Measurements from ENCODE around the gene ARHGAP15. TPM values are rescaled to one million over a fixed set of nuclear protein-coding genes. Genes with fewer than 3 reads are reported as not detected.

ARHGAP15 gene
- total RNA-seq, 1 donor from 2014 or later, result not detected

DNA sequence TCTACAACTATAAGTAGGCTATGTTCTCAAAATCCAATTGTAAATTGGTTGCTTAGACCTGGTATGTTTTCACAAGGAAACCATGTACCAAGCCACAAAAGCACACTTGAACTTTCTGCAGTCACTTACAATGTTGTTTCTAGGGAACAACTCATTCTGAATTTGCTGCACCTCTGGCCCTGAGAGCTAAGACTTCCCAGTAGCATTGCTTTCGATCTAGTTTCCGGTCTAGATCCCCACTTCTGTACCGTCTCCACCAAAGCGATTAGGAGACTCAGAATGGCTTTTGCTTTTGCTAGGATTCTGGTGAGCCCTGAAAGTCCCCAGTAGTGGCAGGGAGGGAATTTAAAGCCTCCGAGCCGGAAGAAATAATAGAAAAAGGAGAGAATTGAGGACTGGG is 313.0 kb downstream of the ARHGAP15 start:
- TF ChIP-seq, protein P1, sequence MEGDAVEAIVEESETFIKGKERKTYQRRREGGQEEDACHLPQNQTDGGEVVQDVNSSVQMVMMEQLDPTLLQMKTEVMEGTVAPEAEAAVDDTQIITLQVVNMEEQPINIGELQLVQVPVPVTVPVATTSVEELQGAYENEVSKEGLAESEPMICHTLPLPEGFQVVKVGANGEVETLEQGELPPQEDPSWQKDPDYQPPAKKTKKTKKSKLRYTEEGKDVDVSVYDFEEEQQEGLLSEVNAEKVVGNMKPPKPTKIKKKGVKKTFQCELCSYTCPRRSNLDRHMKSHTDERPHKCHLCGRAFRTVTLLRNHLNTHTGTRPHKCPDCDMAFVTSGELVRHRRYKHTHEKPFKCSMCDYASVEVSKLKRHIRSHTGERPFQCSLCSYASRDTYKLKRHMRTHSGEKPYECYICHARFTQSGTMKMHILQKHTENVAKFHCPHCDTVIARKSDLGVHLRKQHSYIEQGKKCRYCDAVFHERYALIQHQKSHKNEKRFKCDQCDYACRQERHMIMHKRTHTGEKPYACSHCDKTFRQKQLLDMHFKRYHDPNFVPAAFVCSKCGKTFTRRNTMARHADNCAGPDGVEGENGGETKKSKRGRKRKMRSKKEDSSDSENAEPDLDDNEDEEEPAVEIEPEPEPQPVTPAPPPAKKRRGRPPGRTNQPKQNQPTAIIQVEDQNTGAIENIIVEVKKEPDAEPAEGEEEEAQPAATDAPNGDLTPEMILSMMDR (IDR thresholded peaks at IDR 0.05; ENCODE audit: insufficient read depth, low read length, poor library complexity, severe bottlenecking), result no peak
- DNase-seq (ENCODE audit: low read depth), result no peak
- Histone ChIP-seq H3K27me3 (ENCODE audit: control insufficient read depth, insufficient read depth, low read length) (no peaks in the 10 kb centered on the region), H3K36me3 (ENCODE audit: control insufficient read depth, insufficient read depth, low read length) (no peaks in the 10 kb centered on the region), H3K4me3 (ENCODE audit: low read depth, low read length) (no peak overlapping the region)

GRCh38 chr2:143451642-143452281 is 322.5 kb downstream of the ARHGAP15 start:
- peak; percentile 21 for DNase-seq (ENCODE audit: low read depth)
- TF ChIP-seq, protein P1 (IDR thresholded peaks at IDR 0.05; ENCODE audit: insufficient read depth, low read length, poor library complexity, severe bottlenecking), result no peak
- H3K4me3 ChIP-seq (ENCODE audit: low read depth, low read length), result no peak overlapping the region
- no peaks in the 10 kb centered on the region for H3K36me3 ChIP-seq (ENCODE audit: control insufficient read depth, insufficient read depth, low read length)
- H3K27me3 ChIP-seq (ENCODE audit: control insufficient read depth, insufficient read depth, low read length), result no peaks in the 10 kb centered on the region

GRCh38 chr2:143452817-143453451 is 323.7 kb downstream of the ARHGAP15 start:
- Histone ChIP-seq H3K36me3 (ENCODE audit: control insufficient read depth, insufficient read depth, low read length) (no peaks in the 10 kb centered on the region), H3K4me3 (ENCODE audit: low read depth, low read length) (no peak overlapping the region), H3K27me3 (ENCODE audit: control insufficient read depth, insufficient read depth, low read length) (no peaks in the 10 kb centered on the region)
- DNase-seq (ENCODE audit: low read depth), result no peak
- TF ChIP-seq, protein P1 (IDR thresholded peaks at IDR 0.05; ENCODE audit: insufficient read depth, low read length, poor library complexity, severe bottlenecking), result no peak

GRCh38 chr2:143453981-143454511 is 324.8 kb downstream of the ARHGAP15 start:
- Histone ChIP-seq H3K4me3 (ENCODE audit: low read depth, low read length) (no peak overlapping the region), H3K27me3 (ENCODE audit: control insufficient read depth, insufficient read depth, low read length) (no peaks in the 10 kb centered on the region), H3K36me3 (ENCODE audit: control insufficient read depth, insufficient read depth, low read length) (no peaks in the 10 kb centered on the region)
- no peak for DNase-seq (ENCODE audit: low read depth)
- TF ChIP-seq, protein P1 (IDR thresholded peaks at IDR 0.05; ENCODE audit: insufficient read depth, low read length, poor library complexity, severe bottlenecking), result no peak

DNA sequence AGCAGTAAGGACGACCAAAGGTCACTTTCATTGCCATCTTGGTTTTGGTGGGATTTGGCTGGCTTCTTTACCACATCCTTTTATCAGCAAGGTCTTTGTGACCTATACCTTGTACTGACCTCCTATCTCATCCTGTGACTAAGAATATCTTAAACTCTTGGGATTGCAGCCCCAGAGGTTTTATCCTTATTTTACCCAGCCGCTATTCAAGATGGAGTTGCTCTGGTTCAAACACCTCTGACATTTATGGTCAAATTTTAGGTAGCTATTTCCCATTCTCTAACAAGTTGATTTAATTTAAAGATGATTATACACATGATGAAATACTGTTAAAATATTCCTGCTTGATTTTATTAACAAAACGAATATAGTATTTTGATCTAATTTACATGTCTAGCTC is 326.1 kb downstream of the ARHGAP15 start:
- Histone ChIP-seq H3K27me3 (ENCODE audit: control insufficient read depth, insufficient read depth, low read length) (no peaks in the 10 kb centered on the region), H3K36me3 (ENCODE audit: control insufficient read depth, insufficient read depth, low read length) (no peaks in the 10 kb centered on the region), H3K4me3 (ENCODE audit: low read depth, low read length) (no peak overlapping the region)
- no peak for DNase-seq (ENCODE audit: low read depth)
- TF ChIP-seq, protein P1 (IDR thresholded peaks at IDR 0.05; ENCODE audit: insufficient read depth, low read length, poor library complexity, severe bottlenecking), result no peak

Measured in kidney epithelial cell (primary cell).